Peyer's patch (tissue), 4 donors: Measurements from ENCODE around the gene PCNP.

Experiments
- POLR2A ChIP-seq, 2 donors: fragments of 450-650 bp; IDR thresholded peaks; one replicate each; pipeline ENCODE4 v1.5.1; 2017; ENCODE audit warnings: antibody characterized with exemption in 2 of 2, mild to moderate bottlenecking in 2 of 2, moderate library complexity in 2 of 2
- TF ChIP-seq, protein P1 (sequence below), 6 experiments: fragments of 450-650 bp in 4 of 6; fragments of 200-600 bp in 2 of 6; sonication (generic) in 1 of 6; IDR thresholded peaks; one replicate each; pipeline ENCODE4 v1.5.1; 2017 to 2019; ENCODE audit warnings: antibody characterized with exemption in 6 of 6, mild to moderate bottlenecking in 3 of 6, moderate library complexity in 1 of 6

DNA sequence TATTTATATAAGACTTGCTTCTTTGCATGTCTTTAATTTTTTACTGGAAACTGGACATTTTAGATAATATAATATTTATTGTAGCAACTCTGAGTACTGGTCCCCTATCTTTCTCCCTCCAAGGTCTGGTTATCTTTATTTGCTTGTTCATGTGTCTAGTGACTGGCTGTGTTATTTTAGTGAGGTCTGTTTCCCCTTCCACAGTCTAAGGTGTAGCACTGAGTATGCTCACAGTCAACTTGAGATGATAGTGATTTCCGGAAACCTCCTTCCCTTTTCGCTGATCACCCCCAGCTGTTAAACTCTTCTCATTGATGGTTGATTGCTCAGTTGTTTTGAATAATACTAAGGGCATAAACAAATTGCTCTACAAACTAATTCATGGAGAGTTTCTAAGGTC is 37.0 kb downstream of the PCNP start:
- TF ChIP-seq, protein P1, sequence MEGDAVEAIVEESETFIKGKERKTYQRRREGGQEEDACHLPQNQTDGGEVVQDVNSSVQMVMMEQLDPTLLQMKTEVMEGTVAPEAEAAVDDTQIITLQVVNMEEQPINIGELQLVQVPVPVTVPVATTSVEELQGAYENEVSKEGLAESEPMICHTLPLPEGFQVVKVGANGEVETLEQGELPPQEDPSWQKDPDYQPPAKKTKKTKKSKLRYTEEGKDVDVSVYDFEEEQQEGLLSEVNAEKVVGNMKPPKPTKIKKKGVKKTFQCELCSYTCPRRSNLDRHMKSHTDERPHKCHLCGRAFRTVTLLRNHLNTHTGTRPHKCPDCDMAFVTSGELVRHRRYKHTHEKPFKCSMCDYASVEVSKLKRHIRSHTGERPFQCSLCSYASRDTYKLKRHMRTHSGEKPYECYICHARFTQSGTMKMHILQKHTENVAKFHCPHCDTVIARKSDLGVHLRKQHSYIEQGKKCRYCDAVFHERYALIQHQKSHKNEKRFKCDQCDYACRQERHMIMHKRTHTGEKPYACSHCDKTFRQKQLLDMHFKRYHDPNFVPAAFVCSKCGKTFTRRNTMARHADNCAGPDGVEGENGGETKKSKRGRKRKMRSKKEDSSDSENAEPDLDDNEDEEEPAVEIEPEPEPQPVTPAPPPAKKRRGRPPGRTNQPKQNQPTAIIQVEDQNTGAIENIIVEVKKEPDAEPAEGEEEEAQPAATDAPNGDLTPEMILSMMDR (IDR thresholded peaks at IDR 0.05) = no peak
- TF ChIP-seq POLR2A (IDR thresholded peaks at IDR 0.05) = no peak
